ENCODE data around the gene SPATA21.

Gene SPATA21

GRCh38 chr1:16418823-16419425, 18.3 kb downstream of the SPATA21 start:
- DNase-seq: no peak

GRCh38 chr1:16413191-16413590, 24.0 kb downstream of the SPATA21 start:
- no peak for DNase-seq

- no peak for DNase-seq
Observed at GRCh38 chr1:16410803-16411202, 26.4 kb downstream of the SPATA21 start.

GRCh38 chr1:16409536-16410152, 27.6 kb downstream of the SPATA21 start:
- DNase-seq: no peak

GRCh38 chr1:16406868-16407267, 30.4 kb downstream of the SPATA21 start:
- no peak for DNase-seq

GRCh38 chr1:16405441-16405840, 31.8 kb downstream of the SPATA21 start:
- DNase-seq: no peak

GRCh38 chr1:16402742-16403141, 34.5 kb downstream of the SPATA21 start:
- no peak for DNase-seq

- DNase-seq: no peak
Observed at GRCh38 chr1:16398371-16398953, 38.8 kb downstream of the SPATA21 start.

- no peak for DNase-seq
Observed at GRCh38 chr1:16397120-16397519, 40.1 kb downstream of the SPATA21 start.

GRCh38 chr1:16396591-16396990, 40.6 kb downstream of the SPATA21 start:
- no peak for DNase-seq

GRCh38 chr1:16394977-16395376, 42.2 kb downstream of the SPATA21 start:
- no peak for DNase-seq

GRCh38 chr1:16393570-16394521, 43.4 kb downstream of the SPATA21 start:
- no peak for DNase-seq

- DNase-seq: no peak
Observed at GRCh38 chr1:16392740-16393569, 44.3 kb downstream of the SPATA21 start.

GRCh38 chr1:16391411-16391810, 45.8 kb downstream of the SPATA21 start:
- DNase-seq: no peak

GRCh38 chr1:16387201-16388188, 49.7 kb downstream of the SPATA21 start:
- no peak for DNase-seq

- no peak for DNase-seq
Observed at GRCh38 chr1:16386454-16387113, 50.6 kb downstream of the SPATA21 start.

- no peak for DNase-seq
Observed at GRCh38 chr1:16385659-16386453, 51.4 kb downstream of the SPATA21 start.

- no peak for DNase-seq
Observed at GRCh38 chr1:16383888-16384287, 53.3 kb downstream of the SPATA21 start.

- no peak for DNase-seq
Observed at GRCh38 chr1:16380868-16381267, 56.4 kb downstream of the SPATA21 start.

- DNase-seq: no peak
Observed at GRCh38 chr1:16378443-16378842, 58.8 kb downstream of the SPATA21 start.
